NK-92 (cell line): ENCODE measurements around the gene SLC50A1.

Experiments used
- DNase-seq: peaks from one replicate; lab custom pipeline; 2025; ENCODE audit not compliant: unreplicated experiment; lab: John Stamatoyannopoulos, UW

Gene SLC50A1

GRCh38 chr1:155182052-155182550, 46.4 kb downstream of the SLC50A1 start:
- no peak for DNase-seq

- DNase-seq: no peak
These were observed 48.1 kb downstream of the SLC50A1 start for GRCh38 chr1:155183775-155184221.

- DNase-seq: no peak
These were observed 48.7 kb downstream of the SLC50A1 start for GRCh38 chr1:155184351-155184811.

DNA sequence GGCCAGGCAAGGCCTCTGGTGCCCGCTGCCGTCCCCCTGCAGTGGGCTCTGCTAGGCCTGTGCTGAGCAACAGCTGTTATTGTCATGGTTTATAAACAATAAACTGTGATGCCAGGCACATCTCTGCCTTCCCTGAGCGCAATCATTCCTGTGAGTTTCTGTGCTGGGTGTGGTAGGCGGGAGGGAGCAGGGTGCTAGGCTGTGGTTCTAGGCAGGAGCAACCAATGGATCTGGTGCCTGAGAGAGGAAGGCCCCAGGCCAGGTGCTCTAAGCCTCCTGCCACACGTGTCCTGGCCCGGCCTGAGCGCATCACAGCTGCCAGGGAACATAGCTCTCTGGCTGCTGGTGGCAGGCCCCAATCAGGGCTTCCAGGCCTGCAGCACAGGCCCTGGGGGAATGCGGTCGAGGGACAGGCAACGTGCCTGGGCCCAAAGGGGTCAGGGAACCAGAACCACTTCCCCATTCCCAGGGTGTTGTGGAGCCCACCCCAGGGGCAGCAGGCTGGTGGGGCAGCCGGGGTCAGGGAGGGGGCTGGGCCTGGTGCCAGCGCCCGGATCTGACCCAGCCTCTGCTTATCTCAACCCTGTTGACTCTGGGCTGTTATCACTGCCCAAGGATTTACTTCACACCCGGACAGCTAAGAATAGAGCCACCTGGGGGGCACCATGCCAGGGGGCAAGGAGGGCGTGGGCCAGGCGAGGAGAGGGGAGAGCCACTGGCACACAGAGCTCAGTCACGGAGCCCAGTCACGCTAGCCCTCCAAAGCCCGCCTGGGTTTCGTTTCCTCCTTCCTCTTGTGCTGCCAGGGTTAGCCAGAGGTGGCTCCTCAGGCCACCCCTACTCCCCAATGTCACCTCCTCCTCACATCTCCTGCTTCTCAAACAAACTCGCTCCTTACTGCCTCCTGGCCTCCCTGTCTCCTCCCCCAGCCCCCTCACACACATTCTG, 49.5 kb downstream of the SLC50A1 start:
- no peak for DNase-seq

DNA sequence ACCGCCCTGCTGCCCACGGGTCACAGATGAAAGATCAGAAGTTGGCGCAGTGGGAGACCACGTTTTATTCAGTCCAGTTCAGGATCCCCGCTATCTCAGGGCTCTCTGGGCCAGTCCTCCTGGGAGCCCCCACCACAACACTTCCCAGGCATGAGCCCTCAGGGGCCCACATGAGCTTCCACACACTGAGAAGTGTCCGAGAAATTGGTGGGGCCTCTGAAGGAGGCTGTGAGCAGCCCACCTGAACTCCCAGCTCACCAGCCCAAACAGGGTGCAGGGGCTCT, 50.1 kb downstream of the SLC50A1 start:
- DNase-seq: no peak

- no peak for DNase-seq
These were observed 50.6 kb downstream of the SLC50A1 start for GRCh38 chr1:155186067-155186793.

GRCh38 chr1:155186794-155187455, 51.3 kb downstream of the SLC50A1 start:
- no peak for DNase-seq

DNA sequence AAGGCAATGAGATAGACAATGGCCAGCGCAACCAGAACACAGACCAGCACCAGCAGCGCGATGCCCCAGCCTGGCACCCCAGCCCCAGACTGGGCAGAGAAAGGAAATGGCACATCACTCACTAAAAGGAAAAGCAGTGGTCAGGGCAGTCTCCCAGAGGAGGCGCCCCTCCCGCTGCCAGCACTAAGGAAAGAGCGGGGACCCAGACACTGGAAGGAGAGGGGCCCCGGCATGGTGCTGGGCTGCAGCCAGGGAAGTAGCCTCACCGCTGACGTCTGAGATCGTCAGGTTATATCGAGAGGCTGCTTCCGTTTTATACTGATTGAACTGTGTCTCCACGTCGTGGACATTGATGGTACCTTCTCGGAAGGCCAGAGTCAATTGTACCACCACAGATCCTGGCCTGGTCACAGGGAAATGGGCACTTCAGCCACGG, 51.8 kb downstream of the SLC50A1 start:
- no peak for DNase-seq

DNA sequence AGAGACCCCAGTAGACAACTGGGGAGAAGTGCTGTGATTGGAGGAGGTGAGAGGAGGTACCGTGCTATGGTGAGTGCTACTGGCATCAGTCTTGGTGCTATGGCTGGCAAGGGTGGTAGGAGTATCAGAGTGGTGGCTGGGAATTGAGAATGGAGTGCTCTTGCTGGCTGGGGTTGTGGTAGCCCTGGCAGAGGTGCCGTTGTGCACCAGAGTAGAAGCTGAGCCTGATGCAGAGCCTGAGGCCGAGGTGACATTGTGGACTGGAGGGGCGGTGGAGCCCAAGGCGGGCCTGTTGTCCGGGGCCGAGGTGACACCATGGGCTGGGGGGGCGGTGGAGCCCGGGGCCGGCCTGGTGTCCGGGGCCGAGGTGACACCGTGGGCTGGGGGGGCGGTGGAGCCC, 52.6 kb downstream of the SLC50A1 start:
- DNase-seq: no peak
